ENCODE results near the gene FBXO24.
A peak's percentile ranks its signal among the peaks of the same experiment; 100 is the strongest.
"Not testable (repeated sequence)": the region's sequence is repeated elsewhere in the genome, so short reads cannot be mapped to it uniquely, and the experiment has no call there.

Gene FBXO24

DNA sequence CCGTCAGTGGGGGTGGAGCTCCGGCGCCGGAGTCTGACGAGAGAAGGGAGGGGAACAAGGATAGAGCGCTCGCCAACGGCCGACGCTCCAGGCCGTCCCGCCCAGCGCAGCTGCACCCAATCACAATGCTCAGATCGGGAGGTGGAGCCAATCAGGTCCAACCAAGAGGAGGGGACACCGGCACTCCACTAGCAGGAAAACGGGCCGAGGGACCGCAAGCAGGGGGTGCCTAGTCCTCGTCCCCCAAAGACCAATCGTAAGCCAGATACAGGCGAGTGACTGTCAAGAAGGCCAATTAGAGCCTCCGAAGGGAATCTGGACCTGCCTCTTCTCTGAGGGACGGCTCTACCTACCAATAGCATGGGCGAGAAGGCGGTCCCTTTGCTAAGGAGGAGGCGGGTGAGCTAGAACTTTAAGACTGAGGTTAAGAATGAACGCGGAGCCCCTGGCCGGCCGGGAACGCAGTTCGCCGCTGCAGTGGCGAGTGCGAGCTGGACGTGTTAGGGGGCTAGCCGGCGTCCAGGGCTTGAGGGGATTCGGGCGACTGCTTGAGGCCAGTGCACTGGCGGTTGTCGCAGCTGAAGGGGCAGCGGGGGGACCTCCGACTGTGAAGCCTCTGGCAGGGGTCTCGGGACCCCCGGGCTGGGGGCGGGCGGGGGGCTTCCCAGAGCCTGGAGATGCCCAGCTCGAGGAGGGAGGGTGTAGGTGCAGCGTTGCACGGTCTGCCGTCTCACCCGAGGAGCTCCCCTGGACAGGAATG is at the start of gene FBXO24:
Gene FBXO24, plus strand, starts transcription at position 63 of the 760 bp plus-strand sequence. Its CDS starts 298 bp downstream, at position 361.
- H3K36me3 ChIP-seq (ENCODE audit: low read depth): peaks cover 15% of the 10 kb centered on the region
- ATAC-seq (ENCODE audit: low read depth): peak; percentile 87
- no peak for TF ChIP-seq CTCF (IDR thresholded peaks at IDR 0.05; ENCODE audit: poor library complexity, severe bottlenecking)
- H3K9me3 ChIP-seq (ENCODE audit: severe bottlenecking): no peaks in the 10 kb centered on the region
- H3K27ac ChIP-seq (ENCODE audit: poor library complexity, severe bottlenecking): peak within 1 kb of the TSS; percentile 88
- H3K27me3 ChIP-seq (ENCODE audit: insufficient read depth, poor library complexity, severe bottlenecking): no peaks in the 10 kb centered on the region
- DNase-seq (ENCODE audit: low spot score): peak; percentile 99
- peaks cover 18% of the 10 kb centered on the region for H3K4me1 ChIP-seq (ENCODE audit: insufficient read depth, poor library complexity, severe bottlenecking)
- H3K4me3 ChIP-seq (ENCODE audit: severe bottlenecking): peak within 1 kb of the TSS; percentile 73

DNA sequence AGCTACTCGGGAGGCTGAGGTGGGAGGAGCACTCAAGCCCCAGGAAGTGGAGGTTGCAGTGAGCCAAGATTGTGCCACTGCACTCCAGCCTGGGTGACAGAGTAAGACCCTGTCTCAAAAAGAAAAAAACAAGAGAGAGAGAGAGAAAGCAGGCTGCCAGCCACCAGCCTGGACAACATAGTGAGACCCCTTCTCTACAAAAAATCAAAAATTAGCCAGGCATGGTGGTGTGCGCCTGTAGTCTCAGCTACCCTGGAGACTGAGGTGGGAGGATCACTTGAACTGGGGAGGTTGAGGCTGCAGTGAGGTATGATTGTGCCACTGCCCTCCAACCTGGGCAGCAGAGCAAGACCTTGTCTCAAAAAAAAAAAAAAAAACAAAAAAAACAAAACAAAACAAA is 49.4 kb upstream of the FBXO24 start:
- not testable (repeated sequence) for H3K9me3 ChIP-seq (ENCODE audit: severe bottlenecking); H3K27ac ChIP-seq (ENCODE audit: poor library complexity, severe bottlenecking); ATAC-seq (ENCODE audit: low read depth); H3K4me1 ChIP-seq (ENCODE audit: insufficient read depth, poor library complexity, severe bottlenecking); DNase-seq (ENCODE audit: low spot score); H3K4me3 ChIP-seq (ENCODE audit: severe bottlenecking); H3K36me3 ChIP-seq (ENCODE audit: low read depth); H3K27me3 ChIP-seq (ENCODE audit: insufficient read depth, poor library complexity, severe bottlenecking)

GRCh38 chr7:100538348-100538653 is 47.8 kb upstream of the FBXO24 start:
- Histone ChIP-seq H3K9me3 (ENCODE audit: severe bottlenecking) (no peaks in the 10 kb centered on the region), H3K4me3 (ENCODE audit: severe bottlenecking) (peak overlapping the region; percentile 32), H3K4me1 (ENCODE audit: insufficient read depth, poor library complexity, severe bottlenecking) (peaks cover 8% of the 10 kb centered on the region), H3K27me3 (ENCODE audit: insufficient read depth, poor library complexity, severe bottlenecking) (no peaks in the 10 kb centered on the region), H3K27ac (ENCODE audit: poor library complexity, severe bottlenecking) (no peak overlapping the region), H3K36me3 (ENCODE audit: low read depth) (no peaks in the 10 kb centered on the region)
- ATAC-seq (ENCODE audit: low read depth) (peak; percentile 3; the same call in 1 of the 3 replicates), DNase-seq (ENCODE audit: low spot score) (no peak)
- no peak for TF ChIP-seq CTCF (IDR thresholded peaks at IDR 0.05; ENCODE audit: poor library complexity, severe bottlenecking)

DNA sequence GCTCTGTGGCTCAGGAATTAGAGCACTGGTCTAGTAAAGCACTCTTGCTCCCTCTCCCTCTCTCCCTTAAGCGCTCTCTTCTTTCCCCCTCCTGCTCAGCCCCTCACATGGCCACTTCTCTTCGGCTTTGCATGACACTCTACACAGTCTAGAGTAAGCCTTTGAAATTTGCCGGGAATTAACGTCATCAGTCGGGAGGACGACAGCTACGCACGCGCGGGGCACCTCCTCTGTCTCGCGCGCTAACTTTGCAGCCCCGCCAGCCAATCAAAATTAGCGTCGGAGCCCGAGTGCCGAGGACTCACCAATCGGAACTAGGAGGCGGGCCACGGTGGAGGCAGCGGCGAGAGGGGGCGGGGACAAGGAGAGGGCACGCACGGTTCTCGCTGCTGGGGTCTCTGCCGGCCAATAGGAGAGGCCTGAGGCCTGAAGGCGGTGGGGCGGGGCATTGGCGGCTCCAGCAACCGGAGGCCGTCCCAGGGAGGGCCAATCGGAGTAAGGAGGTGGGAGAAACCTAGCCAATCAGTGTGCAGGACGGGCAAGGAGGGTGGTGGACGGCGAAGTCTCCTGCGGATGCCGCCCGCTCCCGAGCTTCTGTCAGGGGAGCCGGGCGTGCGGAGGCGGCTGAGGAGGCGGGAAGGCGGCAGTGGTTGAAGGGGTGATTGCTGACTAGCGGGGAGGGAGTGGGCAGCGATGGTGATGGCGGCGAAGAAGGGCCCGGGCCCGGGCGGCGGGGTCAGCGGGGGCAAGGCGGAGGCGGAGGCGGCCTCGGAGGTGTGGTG is 47.3 kb upstream of the FBXO24 start, which contains the start of gene AGFG2:
Gene AGFG2, plus strand, starts transcription at position 550 of the 782 bp plus-strand sequence. Its CDS starts 144 bp downstream, at position 694.
- Histone ChIP-seq H3K36me3 (ENCODE audit: low read depth) (no peaks in the 10 kb centered on the region), H3K27me3 (ENCODE audit: insufficient read depth, poor library complexity, severe bottlenecking) (no peaks in the 10 kb centered on the region), H3K9me3 (ENCODE audit: severe bottlenecking) (no peaks in the 10 kb centered on the region), H3K27ac (ENCODE audit: poor library complexity, severe bottlenecking) (peak within 1 kb of the TSS; percentile 22), H3K4me1 (ENCODE audit: insufficient read depth, poor library complexity, severe bottlenecking) (peaks cover 12% of the 10 kb centered on the region), H3K4me3 (ENCODE audit: severe bottlenecking) (peak within 1 kb of the TSS; percentile 82)
- DNase-seq (ENCODE audit: low spot score) (peak; percentile 100), ATAC-seq (ENCODE audit: low read depth) (peak; percentile 98)
- TF ChIP-seq CTCF (IDR thresholded peaks at IDR 0.05; ENCODE audit: poor library complexity, severe bottlenecking): no peak

DNA sequence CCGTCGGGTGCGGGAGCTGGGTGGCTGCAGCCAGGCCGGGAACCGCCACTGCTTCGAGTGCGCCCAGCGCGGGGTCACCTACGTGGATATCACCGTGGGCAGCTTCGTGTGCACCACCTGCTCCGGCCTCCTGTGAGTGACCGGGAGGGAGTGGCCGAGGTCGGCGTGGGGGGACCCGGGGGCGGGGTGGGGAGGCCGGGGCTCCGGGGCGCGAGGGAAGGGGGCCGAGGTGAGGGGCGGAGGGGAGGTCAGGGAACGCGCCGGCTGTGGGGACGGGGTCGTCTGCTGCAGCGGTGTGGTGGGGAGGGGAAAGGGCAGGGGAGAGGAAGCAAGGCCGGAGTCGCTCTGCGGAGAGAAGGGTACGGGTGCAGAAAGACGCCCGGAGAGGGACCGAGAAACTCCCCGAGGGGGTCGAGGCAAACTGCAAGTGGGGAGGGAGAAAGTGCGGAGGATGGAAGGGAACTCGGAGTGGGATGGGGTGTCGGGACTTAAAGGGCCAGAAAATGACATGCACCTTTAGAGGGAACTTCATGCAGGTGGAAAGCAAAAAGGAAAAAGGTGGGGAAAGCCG is 46.6 kb upstream of the FBXO24 start:
- peak overlapping the region; percentile 22 for H3K27ac ChIP-seq (ENCODE audit: poor library complexity, severe bottlenecking)
- peaks cover 18% of the 10 kb centered on the region for H3K4me1 ChIP-seq (ENCODE audit: insufficient read depth, poor library complexity, severe bottlenecking)
- no peak for ATAC-seq (ENCODE audit: low read depth)
- no peak for DNase-seq (ENCODE audit: low spot score)
- H3K36me3 ChIP-seq (ENCODE audit: low read depth): no peaks in the 10 kb centered on the region
- no peaks in the 10 kb centered on the region for H3K27me3 ChIP-seq (ENCODE audit: insufficient read depth, poor library complexity, severe bottlenecking)
- peak overlapping the region; percentile 82 for H3K4me3 ChIP-seq (ENCODE audit: severe bottlenecking)
- no peak for TF ChIP-seq CTCF (IDR thresholded peaks at IDR 0.05; ENCODE audit: poor library complexity, severe bottlenecking)
- no peaks in the 10 kb centered on the region for H3K9me3 ChIP-seq (ENCODE audit: severe bottlenecking)
